Muscle of back (tissue), 11 donors: Measurements from ENCODE around the gene BCL11B. TPM values are rescaled to one million over a fixed set of nuclear protein-coding genes. Genes with fewer than 3 reads are reported as not detected.
"Not testable (repeated sequence)": the region's sequence is repeated elsewhere in the genome, so short reads cannot be mapped to it uniquely, and the experiment has no call there.

Experiments used
- DNase-seq, 3 donors: peaks; one replicate each; pipeline versions ENCODE4 v3.0.0 to v3.0.0-alpha.2; 2013
- polyA plus RNA-seq, 10 donors: library from polyadenylated mRNA; unstranded; fragments of 120-200 nt; gene quantifications; one replicate each; pipeline ENCODE4 v1.2.1, GENCODE V29; 2013; ENCODE audit not compliant: insufficient read length in 10 of 10

BCL11B gene
- polyA plus RNA-seq, 10 donors = 0.46 to 9.2 (median 1.2) TPM

GRCh38 chr14:99201351-99202073 is 70.5 kb downstream of the BCL11B start:
- no peak for DNase-seq

GRCh38 chr14:99200654-99201005 is 71.4 kb downstream of the BCL11B start:
- DNase-seq = no peak

GRCh38 chr14:99199846-99200653 is 71.9 kb downstream of the BCL11B start:
- peak in 2 of 3 donors; percentile 24 to 51 for DNase-seq

GRCh38 chr14:99198746-99199502 is 73.1 kb downstream of the BCL11B start:
- no peak for DNase-seq

- no peak for DNase-seq
Observed at GRCh38 chr14:99196310-99196650, 75.7 kb downstream of the BCL11B start.

- peak in 2 of 3 donors; percentile 33 to 41 for DNase-seq
Observed at GRCh38 chr14:99195602-99196309, 76.2 kb downstream of the BCL11B start.

- no peak for DNase-seq
Observed at GRCh38 chr14:99194736-99195135, 77.3 kb downstream of the BCL11B start.

GRCh38 chr14:99194136-99194535 is 77.9 kb downstream of the BCL11B start:
- DNase-seq = no peak

- no peak for DNase-seq
Observed at GRCh38 chr14:99192830-99193229, 79.2 kb downstream of the BCL11B start.

GRCh38 chr14:99192028-99192621 is 79.9 kb downstream of the BCL11B start:
- DNase-seq = peak; percentile 90 to 95 (median 91)

- peak in 2 of 3 donors; percentile 24 to 54 for DNase-seq
Observed at GRCh38 chr14:99191395-99192027, 80.5 kb downstream of the BCL11B start.

- no peak for DNase-seq
Observed at GRCh38 chr14:99190696-99191394, 81.2 kb downstream of the BCL11B start.

- no peak for DNase-seq
Observed at GRCh38 chr14:99189201-99189801, 82.7 kb downstream of the BCL11B start.

GRCh38 chr14:99188731-99189191 is 83.2 kb downstream of the BCL11B start:
- no peak for DNase-seq

GRCh38 chr14:99187858-99188257 is 84.1 kb downstream of the BCL11B start:
- no peak for DNase-seq

- no peak for DNase-seq
Observed at GRCh38 chr14:99186956-99187690, 84.9 kb downstream of the BCL11B start.

GRCh38 chr14:99186336-99186735 is 85.7 kb downstream of the BCL11B start:
- not testable (repeated sequence) for DNase-seq

- no peak for DNase-seq
Observed at GRCh38 chr14:99185436-99186068, 86.4 kb downstream of the BCL11B start.
